ENCODE results near the gene DCAF8L2.
"Not testable (repeated sequence)": the region's sequence is repeated elsewhere in the genome, so short reads cannot be mapped to it uniquely, and the experiment has no call there.

Gene DCAF8L2

GRCh38 chrX:27680726-27681125 is 90.6 kb downstream of the DCAF8L2 start:
- no peak for DNase-seq

GRCh38 chrX:27683566-27684208 is 93.5 kb downstream of the DCAF8L2 start:
- DNase-seq = not testable (repeated sequence)

GRCh38 chrX:27694667-27695066 is 104.5 kb downstream of the DCAF8L2 start:
- DNase-seq = no peak

GRCh38 chrX:27706526-27706925 is 116.4 kb downstream of the DCAF8L2 start:
- no peak for DNase-seq

GRCh38 chrX:27715610-27716009 is 125.5 kb downstream of the DCAF8L2 start:
- DNase-seq = no peak

GRCh38 chrX:27728291-27728690 is 138.1 kb downstream of the DCAF8L2 start:
- no peak for DNase-seq

GRCh38 chrX:27731962-27732361 is 141.8 kb downstream of the DCAF8L2 start:
- DNase-seq = no peak

- no peak for DNase-seq
Observed at GRCh38 chrX:27735914-27736313, 145.8 kb downstream of the DCAF8L2 start.

- DNase-seq = no peak
Observed at GRCh38 chrX:27740933-27741332, 150.8 kb downstream of the DCAF8L2 start.

- DNase-seq = not testable (repeated sequence)
Observed at GRCh38 chrX:27743521-27743920, 153.4 kb downstream of the DCAF8L2 start.

- no peak for DNase-seq
Observed at GRCh38 chrX:27746516-27746915, 156.4 kb downstream of the DCAF8L2 start.

- DNase-seq = not testable (repeated sequence)
Observed at GRCh38 chrX:27750298-27750697, 160.2 kb downstream of the DCAF8L2 start.

- DNase-seq = no peak
Observed at GRCh38 chrX:27751976-27752375, 161.8 kb downstream of the DCAF8L2 start.

GRCh38 chrX:27765718-27766117 is 175.6 kb downstream of the DCAF8L2 start:
- DNase-seq = no peak

GRCh38 chrX:27767387-27767786 is 177.2 kb downstream of the DCAF8L2 start:
- DNase-seq = no peak

- no peak for DNase-seq
Observed at GRCh38 chrX:27775984-27776383, 185.8 kb downstream of the DCAF8L2 start.

- DNase-seq = no peak
Observed at GRCh38 chrX:27796640-27797257, 206.6 kb downstream of the DCAF8L2 start.

- no peak for DNase-seq
Observed at GRCh38 chrX:27797575-27797974, 207.4 kb downstream of the DCAF8L2 start.
